ENCODE results near the gene KIF12. TPM values are rescaled to one million over a fixed set of nuclear protein-coding genes. Genes with fewer than 3 reads are reported as not detected.

KIF12 gene
- total and polyA plus RNA-seq, 2 donors (not counting 1 experiment from before 2014, with no cell fraction given) = not detected

DNA sequence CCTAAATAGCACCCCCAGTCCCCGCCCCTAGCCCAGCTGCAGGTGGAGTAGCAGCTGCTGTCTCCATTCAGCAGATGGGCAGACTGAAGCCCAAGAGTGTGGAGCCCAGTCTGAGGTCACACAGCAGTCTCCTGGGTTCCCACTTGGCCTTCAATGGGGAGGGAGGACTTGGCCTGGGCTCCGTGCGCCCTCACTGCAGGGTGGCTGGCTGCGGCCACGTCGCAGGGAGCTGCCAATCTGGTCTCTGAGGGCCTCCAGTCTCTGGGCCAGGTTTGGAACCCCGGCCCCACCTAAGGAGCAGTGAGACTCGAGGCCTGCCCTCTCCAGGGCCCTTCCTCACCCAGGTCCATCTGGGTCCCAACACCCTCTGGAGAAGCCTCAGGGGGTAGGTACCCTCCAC is 7.4 kb downstream of the KIF12 start:
- H3K27ac ChIP-seq (ENCODE audit: insufficient read depth, low read length) = no peak overlapping the region

DNA sequence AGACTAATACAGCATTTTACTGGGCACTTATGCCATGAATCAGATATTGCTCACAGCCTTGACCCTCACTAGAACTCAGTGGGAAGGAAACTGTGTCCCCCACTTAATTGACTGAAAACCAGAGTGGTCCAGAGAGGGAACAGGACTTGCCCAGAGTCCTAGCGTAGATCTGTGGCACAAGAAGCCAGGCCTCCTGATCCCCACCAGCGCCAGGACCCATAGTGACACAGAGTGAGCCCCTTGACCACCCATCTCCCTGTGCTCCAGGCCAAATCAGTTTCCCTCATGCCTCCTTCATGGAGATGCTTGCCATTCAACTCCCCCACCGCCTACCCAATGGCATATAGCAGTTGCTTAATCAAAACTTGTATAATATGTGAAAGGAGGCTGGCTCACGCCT is 8.3 kb downstream of the KIF12 start:
- no peaks in the 10 kb centered on the region for H3K79me2 ChIP-seq (ENCODE audit: control insufficient read depth, insufficient read depth, low read length)
- no peak overlapping the region for H2AFZ ChIP-seq (ENCODE audit: low read length)
- H3K4me2 ChIP-seq (ENCODE audit: extremely low read depth, insufficient read depth, low read length) = no peak overlapping the region
- H3K4me1 ChIP-seq (ENCODE audit: control insufficient read depth, extremely low read depth, insufficient read depth, low read length) = no peaks in the 10 kb centered on the region
- H3K9me3 ChIP-seq (ENCODE audit: control insufficient read depth, insufficient read depth, low read depth, low read length) = no peaks in the 10 kb centered on the region
- H3K4me3 ChIP-seq (replicated peaks in 1 of 4; ENCODE audit: control extremely low read depth in 1 of 4, insufficient read depth in 1 of 4, low read depth in 3 of 4, low read length in 4 of 4) = no peak overlapping the region
- H4K20me1 ChIP-seq (ENCODE audit: control insufficient read depth, extremely low read depth, insufficient read depth, low read length) = no peaks in the 10 kb centered on the region
- H3K27ac ChIP-seq (ENCODE audit: insufficient read depth, low read length) = no peak overlapping the region
- H3K27me3 ChIP-seq (ENCODE audit: control insufficient read depth, insufficient read depth, low read length) = peaks cover 14% of the 10 kb centered on the region
- no peaks in the 10 kb centered on the region for H3K36me3 ChIP-seq (ENCODE audit: control insufficient read depth, insufficient read depth, low read length)
- TF ChIP-seq, protein P1, sequence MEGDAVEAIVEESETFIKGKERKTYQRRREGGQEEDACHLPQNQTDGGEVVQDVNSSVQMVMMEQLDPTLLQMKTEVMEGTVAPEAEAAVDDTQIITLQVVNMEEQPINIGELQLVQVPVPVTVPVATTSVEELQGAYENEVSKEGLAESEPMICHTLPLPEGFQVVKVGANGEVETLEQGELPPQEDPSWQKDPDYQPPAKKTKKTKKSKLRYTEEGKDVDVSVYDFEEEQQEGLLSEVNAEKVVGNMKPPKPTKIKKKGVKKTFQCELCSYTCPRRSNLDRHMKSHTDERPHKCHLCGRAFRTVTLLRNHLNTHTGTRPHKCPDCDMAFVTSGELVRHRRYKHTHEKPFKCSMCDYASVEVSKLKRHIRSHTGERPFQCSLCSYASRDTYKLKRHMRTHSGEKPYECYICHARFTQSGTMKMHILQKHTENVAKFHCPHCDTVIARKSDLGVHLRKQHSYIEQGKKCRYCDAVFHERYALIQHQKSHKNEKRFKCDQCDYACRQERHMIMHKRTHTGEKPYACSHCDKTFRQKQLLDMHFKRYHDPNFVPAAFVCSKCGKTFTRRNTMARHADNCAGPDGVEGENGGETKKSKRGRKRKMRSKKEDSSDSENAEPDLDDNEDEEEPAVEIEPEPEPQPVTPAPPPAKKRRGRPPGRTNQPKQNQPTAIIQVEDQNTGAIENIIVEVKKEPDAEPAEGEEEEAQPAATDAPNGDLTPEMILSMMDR (conservative IDR thresholded peaks at IDR 0.05 in 1 of 2, IDR thresholded peaks at IDR 0.05 in 1 of 2; ENCODE audit: low read depth in 1 of 2, low read length in 2 of 2) = no peak
- TF ChIP-seq EZH2 (IDR thresholded peaks at IDR 0.05; ENCODE audit: low read length, missing control alignments) = no peak
- no peak for DNase-seq (ENCODE audit: low read depth in 2 of 2)
- H3K9ac ChIP-seq (ENCODE audit: insufficient read depth, low read length) = no peak overlapping the region

More for the DNA sequence above, 7.4 kb downstream of the KIF12 start:
- Histone ChIP-seq H2AFZ (ENCODE audit: low read length) (no peak overlapping the region), H3K36me3 (ENCODE audit: control insufficient read depth, insufficient read depth, low read length) (no peaks in the 10 kb centered on the region), H3K4me3 (replicated peaks in 1 of 4; ENCODE audit: control extremely low read depth in 1 of 4, insufficient read depth in 1 of 4, low read depth in 3 of 4, low read length in 4 of 4) (no peak overlapping the region), H3K27me3 (ENCODE audit: control insufficient read depth, insufficient read depth, low read length) (peaks cover 12% of the 10 kb centered on the region), H4K20me1 (ENCODE audit: control insufficient read depth, extremely low read depth, insufficient read depth, low read length) (no peaks in the 10 kb centered on the region), H3K9me3 (ENCODE audit: control insufficient read depth, insufficient read depth, low read depth, low read length) (no peaks in the 10 kb centered on the region), H3K9ac (ENCODE audit: insufficient read depth, low read length) (no peak overlapping the region), H3K79me2 (ENCODE audit: control insufficient read depth, insufficient read depth, low read length) (no peaks in the 10 kb centered on the region), H3K4me2 (ENCODE audit: extremely low read depth, insufficient read depth, low read length) (no peak overlapping the region), H3K4me1 (ENCODE audit: control insufficient read depth, extremely low read depth, insufficient read depth, low read length) (no peaks in the 10 kb centered on the region)
- TF ChIP-seq, protein P1 (conservative IDR thresholded peaks at IDR 0.05 in 1 of 2, IDR thresholded peaks at IDR 0.05 in 1 of 2; ENCODE audit: low read depth in 1 of 2, low read length in 2 of 2) = no peak
- TF ChIP-seq EZH2 (IDR thresholded peaks at IDR 0.05; ENCODE audit: low read length, missing control alignments) = no peak
- no peak for DNase-seq (ENCODE audit: low read depth in 2 of 2)

DNA sequence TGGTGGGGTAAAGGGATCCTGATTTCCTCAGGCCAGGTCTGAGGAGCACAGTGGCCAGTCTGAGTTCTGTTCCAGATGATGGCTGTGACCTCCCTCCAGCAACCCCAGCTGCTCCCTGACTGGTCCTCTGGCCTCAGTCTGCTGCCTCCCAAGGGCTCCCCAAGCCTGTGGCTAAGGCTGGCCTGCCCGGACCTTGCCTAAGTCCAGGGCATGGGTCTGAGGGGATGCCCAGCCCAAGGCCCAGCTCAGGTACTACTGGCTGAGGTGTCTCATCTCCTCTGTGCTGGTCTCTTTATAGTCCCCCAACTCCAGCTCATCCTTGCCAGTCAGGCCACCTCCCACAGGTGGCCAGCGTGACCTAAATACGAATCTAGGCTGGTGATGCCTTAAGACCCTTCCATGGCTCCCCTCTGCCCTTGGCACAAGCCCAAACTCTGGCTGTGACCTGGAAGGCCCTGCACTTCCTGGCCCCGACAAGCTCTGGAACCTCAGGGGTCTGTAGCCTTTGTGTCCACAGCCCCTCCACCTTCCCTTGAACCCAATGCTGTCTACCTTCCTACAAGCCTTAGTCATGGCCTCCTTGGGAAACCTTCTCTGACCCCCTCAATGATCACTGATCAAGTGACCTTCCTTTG is 9.8 kb downstream of the KIF12 start:
- no peak overlapping the region for H3K4me2 ChIP-seq (ENCODE audit: extremely low read depth, insufficient read depth, low read length)
- no peaks in the 10 kb centered on the region for H4K20me1 ChIP-seq (ENCODE audit: control insufficient read depth, extremely low read depth, insufficient read depth, low read length)
- no peaks in the 10 kb centered on the region for H3K4me1 ChIP-seq (ENCODE audit: control insufficient read depth, extremely low read depth, insufficient read depth, low read length)
- no peak for DNase-seq (ENCODE audit: low read depth in 2 of 2)
- no peaks in the 10 kb centered on the region for H3K9me3 ChIP-seq (ENCODE audit: control insufficient read depth, insufficient read depth, low read depth, low read length)
- H3K27me3 ChIP-seq (ENCODE audit: control insufficient read depth, insufficient read depth, low read length) = peaks cover 18% of the 10 kb centered on the region
- H2AFZ ChIP-seq (ENCODE audit: low read length) = no peak overlapping the region
- no peaks in the 10 kb centered on the region for H3K36me3 ChIP-seq (ENCODE audit: control insufficient read depth, insufficient read depth, low read length)
- H3K4me3 ChIP-seq (replicated peaks in 1 of 4; ENCODE audit: control extremely low read depth in 1 of 4, insufficient read depth in 1 of 4, low read depth in 3 of 4, low read length in 4 of 4) = no peak overlapping the region
- no peak overlapping the region for H3K9ac ChIP-seq (ENCODE audit: insufficient read depth, low read length)
- no peak overlapping the region for H3K27ac ChIP-seq (ENCODE audit: insufficient read depth, low read length)
- TF ChIP-seq EZH2 (IDR thresholded peaks at IDR 0.05; ENCODE audit: low read length, missing control alignments) = no peak
- TF ChIP-seq, protein P1 (conservative IDR thresholded peaks at IDR 0.05 in 1 of 2, IDR thresholded peaks at IDR 0.05 in 1 of 2; ENCODE audit: low read depth in 1 of 2, low read length in 2 of 2) = no peak
- H3K79me2 ChIP-seq (ENCODE audit: control insufficient read depth, insufficient read depth, low read length) = no peaks in the 10 kb centered on the region

Measured in fibroblast of lung (primary cell).